Stomach (tissue), 4 donors: Measurements from ENCODE around the gene DDAH1.

Source experiments
- CTCF ChIP-seq, 7 experiments: fragments of 450-650 bp in 4 of 7; fragments of 200-600 bp in 3 of 7; sonication (generic) in 3 of 7; IDR thresholded peaks; one replicate each; pipeline ENCODE4 v1.5.1; 2016 to 2019; ENCODE audit warnings: antibody characterized with exemption in 7 of 7, control low read depth in 2 of 7, mild to moderate bottlenecking in 1 of 7
- EP300 ChIP-seq: sonication (generic); formaldehyde crosslinking; IDR thresholded peaks from one replicate; pipeline ENCODE4 v1.6.1; 2017; ENCODE audit warnings: antibody characterized with exemption

DNA sequence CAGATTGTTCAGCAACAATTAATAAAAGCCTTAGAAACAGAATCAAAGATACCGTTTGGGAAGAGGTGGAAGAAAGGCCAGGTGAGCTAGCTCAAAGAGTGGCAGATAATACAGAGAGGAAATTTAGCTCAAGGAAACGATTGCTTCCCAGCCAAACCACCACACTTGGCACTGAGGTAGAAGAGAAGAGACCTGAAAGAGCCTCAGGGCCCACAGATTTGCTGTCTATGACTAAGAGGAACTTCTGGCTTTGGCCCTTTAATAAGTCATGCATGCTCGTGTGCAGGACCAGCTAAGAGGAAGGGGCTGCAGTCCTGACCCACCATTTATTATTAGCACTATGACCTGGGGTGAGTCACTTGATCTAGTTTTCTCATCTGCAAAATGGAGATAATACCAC lies 115.7 kb downstream of the DDAH1 start:
- TF ChIP-seq CTCF (IDR thresholded peaks at IDR 0.05) (no peak), EP300 (no peak)
